Muscle of leg (tissue), 11 donors: ENCODE data around the gene C11orf65. TPM values are rescaled to one million over a fixed set of nuclear protein-coding genes. Genes with fewer than 3 reads are reported as not detected.
"Not testable (repeated sequence)": the region's sequence is repeated elsewhere in the genome, so short reads cannot be mapped to it uniquely, and the experiment has no call there.

Source experiments
- DNase-seq: peaks from one replicate; pipeline ENCODE4 v3.0.0; 2013
- H3K27ac ChIP-seq: one replicate; pipeline ENCODE4 v1.5.1; 2013; ENCODE audit warnings: mild to moderate bottlenecking, low read length, control low read depth
- H3K27me3 ChIP-seq: one replicate; pipeline ENCODE4 v1.6.1; 2013; ENCODE audit warnings: low read length; ENCODE audit not compliant: control insufficient read depth, insufficient read depth
- H3K36me3 ChIP-seq: one replicate; pipeline ENCODE4 v1.6.1; 2013; ENCODE audit warnings: low read length; ENCODE audit not compliant: control insufficient read depth, insufficient read depth
- H3K4me1 ChIP-seq: one replicate; pipeline ENCODE4 v1.6.1; 2013; ENCODE audit warnings: low read length; ENCODE audit not compliant: control insufficient read depth, insufficient read depth
- H3K4me3 ChIP-seq: one replicate; pipeline ENCODE4 v1.5.1; 2013; ENCODE audit warnings: low read length, control low read depth
- H3K9me3 ChIP-seq: replicated peaks from 2 replicates; pipeline ENCODE4 v1.6.1; 2013; ENCODE audit warnings: low read depth, low read length; ENCODE audit not compliant: control insufficient read depth
- WGBS: methylation state at CpG from one replicate; pipeline ENCODE4 v1.1.5; 2013; ENCODE audit warnings: missing lambda C conversion rate; ENCODE audit not compliant: insufficient coverage; 5-methylcytosine and 5-hydroxymethylcytosine counted together
- polyA plus RNA-seq, 8 donors: library from polyadenylated mRNA; unstranded; fragments of 120-200 nt; gene quantifications; one replicate each; pipeline versions ENCODE4 v1.2.1 to v1.2.3, GENCODE V29; 2013; ENCODE audit warnings: inconsistent platforms in 1 of 8, low replicate concordance in 1 of 8; ENCODE audit not compliant: insufficient read length in 8 of 8, insufficient read depth in 1 of 8
- total RNA-seq: library from RNA; stranded (reverse); fragments of 120-200 nt; gene quantifications from one replicate; pipeline ENCODE4 v1.2.4, GENCODE V29; 2013

Gene C11orf65
- total and polyA plus RNA-seq, 9 donors = 0.15 to 1.1 (median 0.65) TPM

DNA sequence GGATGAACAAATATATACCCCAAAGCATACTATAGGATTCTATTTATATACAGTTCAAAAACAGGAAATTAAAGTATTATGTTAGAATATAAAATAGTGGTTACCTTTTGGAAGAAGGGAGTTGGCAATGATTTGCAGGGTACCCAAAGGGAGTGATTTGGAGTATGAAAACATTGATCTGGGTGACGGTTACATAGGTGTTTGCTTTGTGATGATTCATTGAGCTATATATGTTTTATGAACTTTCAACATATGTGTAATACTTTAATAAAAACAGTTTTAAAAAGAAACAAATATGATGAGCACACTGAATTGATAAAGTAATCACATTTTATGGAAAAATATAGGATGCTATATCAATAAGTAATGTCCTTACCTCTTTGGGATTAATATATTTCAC, 36.0 kb downstream of the C11orf65 start:
- no peaks in the 10 kb centered on the region for H3K27me3 ChIP-seq
- peaks cover 4% of the 10 kb centered on the region for H3K9me3 ChIP-seq
- WGBS = no CpG with 5 or more reads among the region's 1 CpG
- no peaks in the 10 kb centered on the region for H3K36me3 ChIP-seq
- H3K4me3 ChIP-seq = no peak overlapping the region
- no peaks in the 10 kb centered on the region for H3K4me1 ChIP-seq
- no peak for DNase-seq
- no peak overlapping the region for H3K27ac ChIP-seq

DNA sequence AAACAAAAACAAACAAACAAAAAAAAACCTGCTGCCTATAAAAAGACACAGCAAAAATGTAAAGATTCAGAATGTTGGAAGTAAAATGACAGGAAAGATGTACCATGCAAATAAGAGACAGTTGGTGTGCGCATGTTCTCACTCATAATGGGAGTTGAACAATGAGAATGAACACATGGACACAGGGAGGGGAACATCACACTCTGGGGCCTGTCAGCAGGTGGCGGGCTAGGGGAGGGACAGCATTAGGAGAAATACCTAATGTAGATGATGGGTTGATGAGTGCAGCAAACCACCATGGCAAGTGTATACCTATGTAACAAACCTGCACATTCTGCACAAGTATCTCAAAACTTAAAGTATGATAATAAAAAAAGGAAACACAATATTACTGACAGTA, 49.8 kb downstream of the C11orf65 start:
- not testable (repeated sequence) for H3K27ac ChIP-seq, H3K27me3 ChIP-seq
- DNase-seq = peak; percentile 11

DNA sequence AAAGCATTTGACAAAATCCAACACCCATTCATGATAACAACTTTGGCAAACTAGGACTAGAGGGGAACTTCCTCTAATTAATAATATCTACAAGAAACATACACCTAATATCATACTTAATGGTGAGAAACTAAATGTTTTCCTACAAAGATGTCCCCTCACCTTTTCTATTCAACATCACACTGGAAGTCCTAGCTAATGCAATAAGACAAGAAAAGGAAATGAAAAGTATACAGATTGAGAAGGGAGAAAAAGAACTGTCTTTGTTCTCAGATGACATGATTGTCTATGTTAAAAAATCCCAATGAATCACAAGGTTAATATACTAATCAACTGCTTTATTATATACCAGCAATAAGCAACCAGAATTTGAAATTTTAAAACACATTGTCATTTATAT, 52.4 kb downstream of the C11orf65 start:
- no peaks in the 10 kb centered on the region for H3K27me3 ChIP-seq
- H3K9me3 ChIP-seq = peaks cover 3% of the 10 kb centered on the region
- no peak for DNase-seq
- H3K4me1 ChIP-seq = no peaks in the 10 kb centered on the region
- no peaks in the 10 kb centered on the region for H3K36me3 ChIP-seq
- no peak overlapping the region for H3K4me3 ChIP-seq
- no peak overlapping the region for H3K27ac ChIP-seq

More for the DNA sequence above, 49.8 kb downstream of the C11orf65 start:
- not testable (repeated sequence) for H3K9me3 ChIP-seq, H3K4me3 ChIP-seq, H3K36me3 ChIP-seq, H3K4me1 ChIP-seq
- 83% methylated on average over 1 of the region's 2 CpGs for WGBS

GRCh38 chr11:108405706-108406105, 61.6 kb downstream of the C11orf65 start:
- no peaks in the 10 kb centered on the region for H3K9me3 ChIP-seq
- no peaks in the 10 kb centered on the region for H3K36me3 ChIP-seq
- DNase-seq = no peak
- H3K27me3 ChIP-seq = no peaks in the 10 kb centered on the region
- H3K4me1 ChIP-seq = no peaks in the 10 kb centered on the region
- no peak overlapping the region for H3K4me3 ChIP-seq
- no CpG with 5 or more reads among the region's 1 CpG for WGBS
- no peak overlapping the region for H3K27ac ChIP-seq

DNA sequence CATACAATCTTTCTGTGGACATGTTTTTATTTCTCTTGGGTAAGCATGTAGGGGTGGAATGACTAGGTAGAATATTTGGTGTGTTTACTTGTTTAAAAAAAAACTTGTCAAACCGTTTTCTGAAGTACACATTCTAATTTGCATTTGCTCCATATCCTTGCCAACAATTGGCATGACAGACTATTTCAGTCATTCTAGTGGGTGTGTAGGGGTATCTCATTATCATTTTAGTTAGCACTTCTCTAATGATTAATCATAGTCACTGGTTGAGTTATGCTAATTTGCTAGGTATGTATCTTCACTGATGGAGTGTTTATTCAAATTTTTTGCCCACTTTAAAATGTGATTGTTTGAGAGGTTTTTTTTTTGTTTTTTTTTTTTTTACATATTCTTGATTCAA, 64.3 kb downstream of the C11orf65 start:
- Histone ChIP-seq H3K27ac (no peak overlapping the region), H3K27me3 (no peaks in the 10 kb centered on the region), H3K4me1 (no peaks in the 10 kb centered on the region), H3K36me3 (no peaks in the 10 kb centered on the region), H3K9me3 (no peaks in the 10 kb centered on the region), H3K4me3 (no peak overlapping the region)
- DNase-seq = no peak
- WGBS = no CpG with 5 or more reads among the region's 1 CpG

GRCh38 chr11:108402241-108402640, 65.1 kb downstream of the C11orf65 start:
- no CpG with 5 or more reads among the region's 1 CpG for WGBS
- no peaks in the 10 kb centered on the region for H3K9me3 ChIP-seq
- no peaks in the 10 kb centered on the region for H3K36me3 ChIP-seq
- no peaks in the 10 kb centered on the region for H3K4me1 ChIP-seq
- no peaks in the 10 kb centered on the region for H3K27me3 ChIP-seq
- no peak overlapping the region for H3K27ac ChIP-seq
- no peak overlapping the region for H3K4me3 ChIP-seq
- DNase-seq = no peak

DNA sequence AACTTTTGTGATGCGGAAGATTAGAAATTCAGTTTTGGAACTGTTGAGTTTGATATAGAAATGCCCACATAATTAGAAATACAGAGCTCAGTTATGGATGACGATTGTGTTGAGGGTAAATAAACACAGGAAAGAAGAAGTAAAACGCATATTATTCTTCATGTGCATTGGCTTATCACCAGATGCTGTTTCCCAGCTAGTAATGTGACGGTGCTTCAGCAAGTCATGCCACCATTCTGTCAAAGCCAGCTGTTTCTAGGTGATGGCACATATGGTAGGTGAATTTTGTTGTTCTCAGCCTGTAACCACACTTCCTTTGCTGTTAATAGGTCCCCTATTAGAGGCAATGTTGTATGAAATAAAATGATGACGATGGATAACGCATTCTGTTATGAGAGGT, 68.9 kb downstream of the C11orf65 start:
- no peaks in the 10 kb centered on the region for H3K4me1 ChIP-seq
- no peaks in the 10 kb centered on the region for H3K9me3 ChIP-seq
- no CpG with 5 or more reads among the region's 6 CpGs for WGBS
- H3K27me3 ChIP-seq = no peaks in the 10 kb centered on the region
- no peak for DNase-seq
- no peak overlapping the region for H3K4me3 ChIP-seq
- no peaks in the 10 kb centered on the region for H3K36me3 ChIP-seq
- H3K27ac ChIP-seq = no peak overlapping the region

- no CpG with 5 or more reads among the region's 6 CpGs for WGBS
- H3K27ac ChIP-seq, H3K36me3 ChIP-seq, DNase-seq, H3K9me3 ChIP-seq, H3K27me3 ChIP-seq, H3K4me1 ChIP-seq, H3K4me3 ChIP-seq: not testable (repeated sequence)
These were observed 70.7 kb downstream of the C11orf65 start for GRCh38 chr11:108396672-108397071.

DNA sequence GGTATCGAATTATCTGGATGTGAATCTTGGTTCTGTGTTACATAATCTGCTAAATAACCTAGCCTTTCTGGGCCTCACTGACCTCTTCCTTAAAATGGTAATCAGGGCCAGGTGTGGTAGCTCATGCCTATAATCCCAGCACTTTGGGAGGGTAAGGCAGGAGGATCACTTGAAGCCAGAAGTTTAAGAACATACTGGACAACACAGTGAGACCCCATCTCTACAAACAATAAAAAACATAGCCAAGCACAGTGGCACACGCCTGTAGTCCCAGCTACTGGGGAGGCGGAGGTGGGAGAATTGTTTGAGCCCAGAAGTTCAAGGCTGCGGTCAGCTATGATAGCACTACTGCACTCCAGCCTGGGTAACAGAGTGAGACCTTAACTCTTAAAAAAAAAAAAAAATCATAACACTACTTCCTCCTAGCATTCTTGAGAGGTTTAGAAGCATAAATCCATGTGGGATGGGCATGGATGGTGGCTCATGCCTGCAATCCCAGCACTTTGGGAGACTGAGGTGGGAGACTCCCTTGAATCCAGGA, 72.5 kb downstream of the C11orf65 start:
- no CpG with 5 or more reads among the region's 4 CpGs for WGBS
- no peak for DNase-seq
- Histone ChIP-seq H3K36me3 (no peaks in the 10 kb centered on the region), H3K27me3 (no peaks in the 10 kb centered on the region), H3K27ac (no peak overlapping the region), H3K9me3 (no peaks in the 10 kb centered on the region), H3K4me1 (no peaks in the 10 kb centered on the region), H3K4me3 (no peak overlapping the region)

GRCh38 chr11:108393046-108393445, 74.3 kb downstream of the C11orf65 start:
- no CpG with 5 or more reads among the region's 1 CpG for WGBS
- no peaks in the 10 kb centered on the region for H3K9me3 ChIP-seq

GRCh38 chr11:108392353-108392752, 75.0 kb downstream of the C11orf65 start:
- H3K27ac ChIP-seq = no peak overlapping the region

More at GRCh38 chr11:108393046-108393445, 74.3 kb downstream of the C11orf65 start:
- H3K4me1 ChIP-seq = no peaks in the 10 kb centered on the region
- H3K36me3 ChIP-seq = no peaks in the 10 kb centered on the region
- no peak overlapping the region for H3K4me3 ChIP-seq
- H3K27me3 ChIP-seq = no peaks in the 10 kb centered on the region
- H3K27ac ChIP-seq = no peak overlapping the region
- peak; percentile 65 for DNase-seq

More at GRCh38 chr11:108392353-108392752, 75.0 kb downstream of the C11orf65 start:
- Histone ChIP-seq H3K27me3 (no peaks in the 10 kb centered on the region), H3K36me3 (no peaks in the 10 kb centered on the region), H3K4me3 (no peak overlapping the region), H3K4me1 (no peaks in the 10 kb centered on the region), H3K9me3 (no peaks in the 10 kb centered on the region)
- WGBS = no CpG with 5 or more reads among the region's 1 CpG
- peak; percentile 45 for DNase-seq
